OCI-LY1 (cell line): ENCODE measurements around the gene CORO2B.

ENCODE experiments used
- H2AFZ ChIP-seq: fragments of 200-600 bp; sonication (generic), shearing (Covaris generic); 2 replicates; pipeline ENCODE4 v1.6.0; 2014; ENCODE audit warnings: antibody characterized with exemption, mild to moderate bottlenecking, low read length
- H3F3A ChIP-seq: fragments of 200-600 bp; sonication (generic), shearing (Covaris generic); 2 replicates; pipeline ENCODE4 v1.6.0; 2014; ENCODE audit warnings: mild to moderate bottlenecking, antibody characterized with exemption, low read length, moderate library complexity; ENCODE audit not compliant: insufficient read depth
- H3K27ac ChIP-seq: fragments of 200-600 bp; sonication (generic); 2 replicates; pipeline ENCODE4 v1.5.1; 2014; ENCODE audit warnings: low read length, mixed run types, mild to moderate bottlenecking, low read depth; ENCODE audit not compliant: poor library complexity, severe bottlenecking
- H3K27me3 ChIP-seq: fragments of 200-600 bp; sonication (generic); 2 replicates; pipeline ENCODE4 v1.6.0; 2014; ENCODE audit warnings: antibody characterized with exemption, mild to moderate bottlenecking, low read length, moderate library complexity; ENCODE audit not compliant: insufficient read depth
- H3K36me3 ChIP-seq: fragments of 200-600 bp; sonication (generic); 2 replicates; pipeline ENCODE4 v1.6.1; 2014; ENCODE audit warnings: mild to moderate bottlenecking, antibody characterized with exemption, low read length, moderate library complexity, mixed read lengths; ENCODE audit not compliant: insufficient read depth
- H3K4me1 ChIP-seq: fragments of 200-600 bp; sonication (generic); 2 replicates; pipeline ENCODE4 v1.5.1; 2014; ENCODE audit warnings: mild to moderate bottlenecking, low read length, moderate library complexity; ENCODE audit not compliant: insufficient read depth, severe bottlenecking
- H3K4me2 ChIP-seq: fragments of 200-600 bp; sonication (generic), shearing (Covaris generic); 2 replicates; pipeline ENCODE4 v1.6.1; 2014; ENCODE audit warnings: low read length
- H3K4me3 ChIP-seq: fragments of 200-600 bp; sonication (generic); 2 replicates; pipeline ENCODE4 v1.5.1; 2014; ENCODE audit warnings: low read length, low read depth, mild to moderate bottlenecking, mixed read lengths; ENCODE audit not compliant: poor library complexity, severe bottlenecking
- H3K79me2 ChIP-seq: fragments of 200-600 bp; shearing (Covaris generic); 2 replicates; pipeline ENCODE4 v1.6.1; 2016; ENCODE audit warnings: mixed run types, low read length, mixed read lengths; ENCODE audit not compliant: insufficient read depth
- H3K9ac ChIP-seq: fragments of 200-600 bp; sonication (generic), shearing (Covaris generic); 2 replicates; pipeline ENCODE4 v1.6.1; 2014; ENCODE audit warnings: mild to moderate bottlenecking, low read length, mixed read lengths
- H3K9me2 ChIP-seq: fragments of 200-600 bp; sonication (generic), shearing (Covaris generic); 2 replicates; pipeline ENCODE4 v1.6.1; 2014; ENCODE audit warnings: low read depth, mild to moderate bottlenecking, low read length, mixed read lengths
- H3K9me3 ChIP-seq: fragments of 200-600 bp; shearing (Covaris generic); 2 replicates; pipeline ENCODE4 v1.6.1; 2014; ENCODE audit warnings: low read length, mixed read lengths
- H4K20me1 ChIP-seq: fragments of 200-600 bp; sonication (generic), shearing (Covaris generic); 2 replicates; pipeline ENCODE4 v1.6.0; 2016; ENCODE audit warnings: mild to moderate bottlenecking, low read length; ENCODE audit not compliant: insufficient read depth
- CTCF ChIP-seq: fragments of 200-600 bp; sonication (generic), shearing (Covaris generic); IDR thresholded peaks from 2 replicates; pipeline ENCODE4 v1.5.1; 2017; ENCODE audit warnings: mild to moderate bottlenecking, antibody characterized with exemption, low read length, moderate library complexity, mixed read lengths
- EZH2 ChIP-seq: fragments of 200-600 bp; sonication (generic), shearing (Covaris generic); IDR thresholded peaks from 2 replicates; pipeline ENCODE4 v1.8.0; 2017; ENCODE audit warnings: borderline replicate concordance, mixed run types, mild to moderate bottlenecking, antibody characterized with exemption, low read length, moderate library complexity, mixed read lengths

Gene CORO2B

DNA sequence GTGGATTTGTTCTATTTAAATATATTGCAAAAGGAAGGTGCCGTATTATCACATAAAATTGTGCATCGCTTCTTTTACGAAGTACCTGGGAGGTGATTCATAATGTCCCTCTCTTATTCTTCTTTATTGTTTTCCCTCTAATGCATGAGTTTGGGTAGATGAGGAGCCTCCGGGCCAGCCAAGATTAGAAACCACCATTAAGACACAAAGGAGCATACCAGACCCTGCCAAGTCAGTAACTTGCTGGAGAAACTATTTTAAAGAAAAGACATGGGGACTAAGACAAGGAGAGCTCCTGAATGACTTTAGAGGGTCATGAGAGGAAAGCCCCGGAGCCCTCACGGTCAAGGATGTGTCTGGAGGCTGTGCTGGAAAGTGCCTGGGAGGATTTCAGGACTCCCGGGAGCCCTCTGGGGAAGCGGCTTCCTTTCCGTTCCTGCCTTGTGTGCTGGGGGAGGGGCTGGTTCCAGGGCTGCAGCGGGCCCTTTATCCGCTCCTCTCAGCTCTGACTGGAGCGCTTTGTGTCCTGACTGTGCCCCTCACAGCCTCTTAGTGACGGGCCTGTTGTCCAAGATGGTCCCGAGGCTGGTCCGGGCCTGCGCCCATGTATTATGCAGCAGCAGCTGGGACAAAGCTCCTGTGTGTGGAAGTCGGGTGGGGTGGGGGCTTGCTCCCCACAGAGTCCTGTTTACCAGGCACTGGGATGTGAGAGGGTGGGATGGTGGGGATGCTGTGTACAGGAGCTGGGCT, 35.7 kb downstream of the CORO2B start:
- Histone ChIP-seq H3F3A (no peaks in the 10 kb centered on the region), H3K4me2 (no peak overlapping the region), H3K27me3 (peaks cover 13% of the 10 kb centered on the region; the same call in 1 of the 2 replicates), H3K9me3 (no peaks in the 10 kb centered on the region), H3K9ac (no peak overlapping the region), H3K9me2 (no peaks in the 10 kb centered on the region), H3K36me3 (no peaks in the 10 kb centered on the region), H3K79me2 (no peaks in the 10 kb centered on the region), H3K4me1 (no peaks in the 10 kb centered on the region), H3K27ac (no peak overlapping the region), H2AFZ (no peak overlapping the region), H3K4me3 (no peak overlapping the region), H4K20me1 (no peaks in the 10 kb centered on the region)
- TF ChIP-seq EZH2 (no peak), CTCF (no peak)

DNA sequence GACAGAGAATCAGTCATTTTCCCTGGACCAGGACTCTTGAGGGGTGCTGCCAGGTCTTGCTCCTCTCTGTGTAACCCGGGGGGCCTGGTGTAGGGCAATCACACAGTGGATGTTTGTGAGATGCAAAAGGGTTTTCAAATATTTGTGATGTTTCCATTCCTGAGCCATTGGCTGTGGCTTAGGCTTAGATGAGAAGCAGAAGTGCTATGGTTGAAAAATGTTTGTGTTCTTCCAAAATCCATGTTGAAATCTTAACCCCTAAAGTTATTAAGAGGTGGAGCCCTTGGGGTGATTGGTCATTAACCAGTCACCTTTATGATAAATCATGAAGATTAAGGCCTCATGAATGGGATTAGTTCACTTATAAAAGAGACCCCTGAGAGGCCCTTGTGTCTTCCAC, 36.5 kb downstream of the CORO2B start:
- H3K4me1 ChIP-seq = no peaks in the 10 kb centered on the region
- no peaks in the 10 kb centered on the region for H3K9me2 ChIP-seq
- H3K27ac ChIP-seq = no peak overlapping the region
- no peak overlapping the region for H2AFZ ChIP-seq
- no peak for TF ChIP-seq EZH2
- TF ChIP-seq CTCF = no peak
- no peaks in the 10 kb centered on the region for H3K79me2 ChIP-seq
- H3F3A ChIP-seq = no peaks in the 10 kb centered on the region
- no peaks in the 10 kb centered on the region for H4K20me1 ChIP-seq
- no peaks in the 10 kb centered on the region for H3K36me3 ChIP-seq
- H3K9ac ChIP-seq = no peak overlapping the region
- H3K4me2 ChIP-seq = no peak overlapping the region
- H3K4me3 ChIP-seq = no peak overlapping the region
- peaks cover 13% of the 10 kb centered on the region; the same call in 1 of the 2 replicates for H3K27me3 ChIP-seq
- no peaks in the 10 kb centered on the region for H3K9me3 ChIP-seq

- TF ChIP-seq CTCF (no peak), EZH2 (no peak)
- no peak overlapping the region for H3K9ac ChIP-seq
- no peaks in the 10 kb centered on the region for H3F3A ChIP-seq
- H3K4me2 ChIP-seq = no peak overlapping the region
- H3K4me1 ChIP-seq = no peaks in the 10 kb centered on the region
- H3K27me3 ChIP-seq = peaks cover 13% of the 10 kb centered on the region; the same call in 1 of the 2 replicates
- no peaks in the 10 kb centered on the region for H4K20me1 ChIP-seq
- no peaks in the 10 kb centered on the region for H3K9me3 ChIP-seq
- no peak overlapping the region for H3K4me3 ChIP-seq
- no peak overlapping the region for H3K27ac ChIP-seq
- H3K79me2 ChIP-seq = no peaks in the 10 kb centered on the region
- no peaks in the 10 kb centered on the region for H3K9me2 ChIP-seq
- no peak overlapping the region for H2AFZ ChIP-seq
- no peaks in the 10 kb centered on the region for H3K36me3 ChIP-seq
Observed at GRCh38 chr15:68615811-68616210, 37.0 kb downstream of the CORO2B start.
